Adipocyte (in vitro differentiated cells): ENCODE data around the gene CTCFL.

ENCODE experiments used
- DNase-seq: peaks from one replicate; pipeline ENCODE4 v3.0.0-alpha.2; 2015; ENCODE audit warnings: low read depth
- H3K27me3 ChIP-seq: replicated peaks from 2 replicates; pipeline ENCODE4 v1.7.0; 2013; ENCODE audit warnings: mild to moderate bottlenecking, low read length, moderate library complexity; ENCODE audit not compliant: control insufficient read depth, insufficient read depth
- H3K36me3 ChIP-seq: 2 replicates; pipeline ENCODE4 v1.7.0; 2013; ENCODE audit warnings: low read length, mild to moderate bottlenecking, moderate library complexity; ENCODE audit not compliant: control insufficient read depth, insufficient read depth, severe bottlenecking
- H3K4me1 ChIP-seq: 2 replicates; pipeline ENCODE4 v1.7.0; 2013; ENCODE audit warnings: mild to moderate bottlenecking, low read length, moderate library complexity; ENCODE audit not compliant: control insufficient read depth, insufficient read depth
- H3K4me3 ChIP-seq: 2 replicates; pipeline ENCODE4 v1.7.0; 2013; ENCODE audit warnings: mild to moderate bottlenecking, low read length, moderate library complexity
- H3K9ac ChIP-seq: 2 replicates; pipeline ENCODE4 v1.7.0; 2013; ENCODE audit warnings: mild to moderate bottlenecking, low read length, moderate library complexity
- H3K9me3 ChIP-seq: 2 replicates; pipeline ENCODE4 v1.7.0; 2013; ENCODE audit warnings: mild to moderate bottlenecking, low read length, moderate library complexity; ENCODE audit not compliant: control insufficient read depth

CTCFL gene

GRCh38 chr20:57558614-57559288, 33.8 kb upstream of the CTCFL start:
- Histone ChIP-seq H3K9ac (no peak overlapping the region), H3K9me3 (peaks cover 4% of the 10 kb centered on the region), H3K4me3 (no peak overlapping the region), H3K27me3 (peaks cover 41% of the 10 kb centered on the region), H3K4me1 (peaks cover 17% of the 10 kb centered on the region), H3K36me3 (peaks cover 3% of the 10 kb centered on the region)
- DNase-seq, result no peak

DNA sequence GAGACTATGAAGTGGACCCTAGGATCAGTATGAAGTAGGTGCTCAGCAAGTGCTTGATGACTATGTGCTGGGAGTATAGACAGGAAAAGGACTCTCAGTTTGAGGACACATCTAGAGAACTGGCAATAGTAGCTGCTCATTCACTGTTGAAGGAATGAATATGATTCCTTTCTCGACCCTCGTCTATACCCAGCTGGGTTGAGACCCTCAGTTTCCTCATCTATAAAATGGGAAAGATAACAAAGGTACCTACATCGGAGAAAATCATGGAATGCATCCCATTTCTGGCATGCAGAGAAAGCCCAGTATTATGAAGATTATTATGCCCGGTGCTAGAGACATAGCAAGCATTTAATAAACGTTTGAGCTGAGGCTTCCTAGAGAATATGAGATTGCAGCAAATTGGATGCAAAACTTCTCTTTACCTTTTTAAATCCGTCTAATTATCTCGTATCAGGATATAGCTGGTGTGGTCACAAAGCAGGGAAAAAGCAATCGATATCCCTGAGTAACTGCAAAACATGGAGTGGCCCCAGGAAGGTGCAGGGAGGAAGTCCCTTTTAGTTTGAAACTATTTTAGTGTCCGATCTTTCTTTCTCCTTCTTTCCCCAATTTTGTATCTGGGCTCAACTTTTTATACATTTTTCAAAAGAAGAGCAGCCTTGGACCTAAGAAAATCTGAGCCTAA, 33.1 kb upstream of the CTCFL start:
- peaks cover 4% of the 10 kb centered on the region for H3K9me3 ChIP-seq
- H3K4me1 ChIP-seq, result peaks cover 22% of the 10 kb centered on the region
- H3K4me3 ChIP-seq, result no peak overlapping the region
- peaks cover 48% of the 10 kb centered on the region for H3K27me3 ChIP-seq
- no peak for DNase-seq
- H3K36me3 ChIP-seq, result no peaks in the 10 kb centered on the region
- no peak overlapping the region for H3K9ac ChIP-seq

GRCh38 chr20:57556980-57557274, 32.0 kb upstream of the CTCFL start:
- Histone ChIP-seq H3K36me3 (no peaks in the 10 kb centered on the region), H3K9ac (no peak overlapping the region), H3K4me1 (peaks cover 33% of the 10 kb centered on the region), H3K4me3 (no peak overlapping the region), H3K9me3 (peaks cover 4% of the 10 kb centered on the region), H3K27me3 (peaks cover 55% of the 10 kb centered on the region)
- DNase-seq, result no peak

DNA sequence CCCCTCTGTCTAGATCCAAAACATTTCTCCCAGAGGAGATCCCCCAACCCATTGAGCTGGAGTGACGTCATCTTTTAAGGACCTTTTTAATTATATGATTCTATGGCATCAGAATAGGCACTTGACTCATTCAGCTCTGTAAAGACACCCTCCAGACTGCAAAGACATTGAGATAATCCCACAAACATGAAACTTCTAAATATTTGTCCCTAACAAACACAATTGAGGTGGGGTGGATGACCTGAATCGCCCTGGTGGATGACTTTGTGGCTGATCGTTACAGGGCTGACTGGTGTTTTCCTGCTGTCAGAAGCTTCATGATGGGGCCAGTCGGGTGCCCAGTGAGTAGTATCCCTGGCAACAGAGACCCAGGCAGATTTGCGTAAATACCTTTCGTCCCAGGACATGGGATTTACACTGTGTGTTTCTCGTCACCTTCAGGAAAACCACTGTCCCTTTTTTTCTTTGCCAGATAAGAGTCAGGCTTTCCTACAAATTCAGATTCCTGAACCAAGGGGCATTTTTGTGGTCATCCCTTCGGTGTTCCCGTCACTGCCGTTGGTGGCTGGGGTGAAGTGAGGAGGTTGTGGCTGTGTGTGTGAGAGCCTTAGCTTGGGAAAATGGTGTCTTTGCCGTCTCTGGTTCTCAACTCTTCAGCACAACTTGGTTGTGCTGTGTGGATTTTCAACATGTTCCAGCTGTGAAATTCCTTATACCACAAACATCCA, 30.7 kb upstream of the CTCFL start:
- no peak for DNase-seq
- Histone ChIP-seq H3K36me3 (no peaks in the 10 kb centered on the region), H3K9ac (no peak overlapping the region), H3K4me3 (no peak overlapping the region), H3K9me3 (peaks cover 7% of the 10 kb centered on the region), H3K4me1 (peaks cover 33% of the 10 kb centered on the region), H3K27me3 (peaks cover 64% of the 10 kb centered on the region)

DNA sequence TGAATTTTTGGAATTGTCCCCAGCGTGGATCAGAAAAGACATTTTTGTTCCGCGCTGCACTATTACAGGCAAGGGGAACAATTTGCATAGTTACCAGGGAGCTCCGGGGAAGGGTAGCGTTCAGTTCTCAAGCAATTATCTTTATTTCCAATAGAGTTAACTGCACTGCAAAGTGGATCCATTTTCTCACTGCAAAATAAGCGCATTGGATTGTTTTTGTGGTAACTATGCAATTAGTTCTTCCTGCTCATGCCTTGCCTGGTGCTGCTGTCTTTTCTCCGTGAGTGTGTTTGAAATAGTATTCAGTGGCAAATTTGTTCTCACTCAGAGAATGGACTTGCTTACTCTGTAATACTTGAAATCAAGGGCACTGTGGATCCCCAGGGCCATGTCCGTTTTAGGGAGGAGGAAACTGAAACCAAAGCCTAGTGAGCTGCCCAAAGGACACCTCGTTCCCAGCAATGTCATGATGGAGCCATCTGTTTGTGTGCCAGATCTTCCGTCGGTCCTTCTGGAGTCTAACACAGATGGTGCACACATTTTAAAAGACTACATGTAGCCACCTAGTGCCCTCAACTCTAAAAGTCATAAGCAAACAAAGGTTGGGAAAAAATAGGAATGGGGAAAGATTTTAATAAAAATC, 28.6 kb upstream of the CTCFL start:
- peaks cover 70% of the 10 kb centered on the region for H3K27me3 ChIP-seq
- no peaks in the 10 kb centered on the region for H3K36me3 ChIP-seq
- H3K4me1 ChIP-seq, result peaks cover 20% of the 10 kb centered on the region
- no peak for DNase-seq
- H3K9ac ChIP-seq, result no peak overlapping the region
- no peak overlapping the region for H3K4me3 ChIP-seq
- H3K9me3 ChIP-seq, result peaks cover 7% of the 10 kb centered on the region

- Histone ChIP-seq H3K4me1 (peaks cover 17% of the 10 kb centered on the region), H3K36me3 (no peaks in the 10 kb centered on the region), H3K9ac (no peak overlapping the region), H3K9me3 (peaks cover 7% of the 10 kb centered on the region), H3K27me3 (peaks cover 68% of the 10 kb centered on the region), H3K4me3 (no peak overlapping the region)
- DNase-seq, result no peak
These were observed 27.5 kb upstream of the CTCFL start for GRCh38 chr20:57552471-57552870.

DNA sequence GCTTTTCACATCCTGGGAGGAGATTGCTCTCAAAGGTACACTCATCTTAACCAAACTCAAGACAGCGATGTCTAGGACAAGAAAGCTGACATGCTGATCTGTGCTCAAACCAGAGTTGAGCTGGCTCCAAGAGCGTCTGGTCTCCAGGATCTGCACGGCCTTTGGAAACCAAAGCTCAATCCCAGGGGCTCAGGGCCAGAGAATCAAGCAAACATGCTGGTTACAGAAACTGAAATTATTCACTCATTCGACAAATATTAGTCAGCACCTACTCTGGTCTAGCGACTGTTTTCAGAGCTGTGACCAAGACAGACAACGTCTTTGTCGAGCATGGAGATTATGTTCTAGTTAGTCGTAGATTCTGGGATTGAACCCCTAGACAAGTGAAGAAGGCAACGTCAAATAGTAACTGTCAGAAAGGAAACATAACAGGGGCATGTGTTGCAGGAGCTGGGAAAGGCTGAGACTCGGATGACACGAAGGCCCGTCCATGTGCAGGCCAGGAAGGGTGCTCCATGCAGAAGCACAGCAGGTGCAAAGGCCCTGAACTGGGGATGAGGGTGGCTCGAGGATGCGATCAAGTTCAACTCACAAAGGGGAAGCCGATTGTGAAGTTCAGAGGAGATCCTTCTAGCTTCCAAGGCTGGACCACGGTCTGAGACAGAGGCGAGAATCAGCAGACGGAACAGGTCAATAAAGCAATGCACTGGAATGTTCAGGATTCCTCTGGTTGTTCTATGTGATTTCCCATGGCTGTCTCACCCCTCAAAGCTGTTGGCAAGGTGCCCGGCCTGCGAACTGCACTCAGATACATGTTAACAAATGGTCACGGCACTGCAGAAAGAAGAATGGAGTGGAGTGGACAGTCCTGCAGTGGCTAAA, 23.5 kb upstream of the CTCFL start:
- Histone ChIP-seq H3K4me3 (no peak overlapping the region), H3K27me3 (peaks cover 60% of the 10 kb centered on the region), H3K4me1 (peaks cover 16% of the 10 kb centered on the region), H3K9me3 (peaks cover 3% of the 10 kb centered on the region), H3K36me3 (no peaks in the 10 kb centered on the region), H3K9ac (no peak overlapping the region)
- DNase-seq, result no peak

DNA sequence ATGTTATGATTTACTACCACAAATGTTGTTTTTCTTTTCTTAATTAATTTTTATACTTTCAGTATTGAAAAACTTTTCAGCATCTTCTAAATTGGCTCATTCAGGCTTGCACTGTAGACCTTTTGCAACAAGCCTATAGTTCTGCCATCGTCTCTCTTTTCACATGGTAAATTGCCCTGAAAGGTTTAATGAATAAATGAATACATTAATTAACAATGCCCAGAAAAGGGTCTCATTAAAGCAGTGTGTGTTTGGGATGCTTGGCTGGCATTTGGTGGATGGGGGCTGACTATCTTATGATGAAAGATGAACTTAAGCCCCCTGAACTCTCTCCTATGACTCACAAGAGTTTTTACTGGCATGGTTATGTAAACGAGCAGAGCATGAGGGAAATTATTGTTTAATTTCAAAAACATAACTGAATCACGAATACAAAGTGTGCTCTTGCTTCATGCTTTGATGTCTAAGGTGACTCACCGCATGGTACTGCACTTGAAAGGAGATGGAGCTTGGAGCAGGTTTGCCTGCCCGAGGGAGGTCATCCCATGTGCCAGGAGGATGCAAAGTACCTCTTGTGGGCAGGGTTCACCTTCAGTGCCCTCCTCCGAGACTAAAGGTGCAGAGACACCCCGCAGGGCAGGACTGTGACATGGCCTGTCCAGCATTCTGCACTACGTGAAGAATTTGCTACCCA, 22.2 kb upstream of the CTCFL start:
- peaks cover 60% of the 10 kb centered on the region for H3K27me3 ChIP-seq
- H3K9me3 ChIP-seq, result peaks cover 3% of the 10 kb centered on the region
- H3K4me1 ChIP-seq, result peaks cover 3% of the 10 kb centered on the region
- DNase-seq, result no peak
- no peak overlapping the region for H3K4me3 ChIP-seq
- H3K9ac ChIP-seq, result no peak overlapping the region
- no peaks in the 10 kb centered on the region for H3K36me3 ChIP-seq

GRCh38 chr20:57545927-57546662, 21.2 kb upstream of the CTCFL start:
- H3K27me3 ChIP-seq, result peaks cover 62% of the 10 kb centered on the region
- no peak overlapping the region for H3K4me3 ChIP-seq
- H3K4me1 ChIP-seq, result no peaks in the 10 kb centered on the region
- no peak overlapping the region for H3K9ac ChIP-seq
- H3K36me3 ChIP-seq, result no peaks in the 10 kb centered on the region
- no peak for DNase-seq
- no peaks in the 10 kb centered on the region for H3K9me3 ChIP-seq
